Effector memory CD4-positive, alpha-beta T cell (primary cell): ENCODE measurements around the gene CORO2B.
"Not testable (repeated sequence)": the region's sequence is repeated elsewhere in the genome, so short reads cannot be mapped to it uniquely, and the experiment has no call there.

Experiments
- DNase-seq, 3 donors: peaks; one replicate each; pipeline ENCODE4 v3.0.0-alpha.2; 2020
- H3K27ac ChIP-seq: 2 replicates; pipeline ENCODE4 v1.7.0; 2013; ENCODE audit warnings: mild to moderate bottlenecking, low read length, moderate library complexity; ENCODE audit not compliant: insufficient read depth, poor library complexity, severe bottlenecking
- H3K27me3 ChIP-seq: replicated peaks from 2 replicates; pipeline ENCODE4 v1.7.0; 2013; ENCODE audit warnings: mild to moderate bottlenecking, low read length; ENCODE audit not compliant: insufficient read depth, control insufficient read depth, poor library complexity, severe bottlenecking
- H3K36me3 ChIP-seq: 2 replicates; pipeline ENCODE4 v1.7.0; 2013; ENCODE audit warnings: mild to moderate bottlenecking, low read length, moderate library complexity; ENCODE audit not compliant: control insufficient read depth, insufficient read depth
- H3K4me1 ChIP-seq: 2 replicates; pipeline ENCODE4 v1.7.0; 2013; ENCODE audit warnings: low read length, mild to moderate bottlenecking; ENCODE audit not compliant: control insufficient read depth, insufficient read depth, poor library complexity, severe bottlenecking
- H3K4me3 ChIP-seq: 2 replicates; pipeline ENCODE4 v1.7.0; 2013; ENCODE audit warnings: low read length, low read depth, mild to moderate bottlenecking; ENCODE audit not compliant: insufficient read depth, poor library complexity, severe bottlenecking
- H3K9me3 ChIP-seq: 2 replicates; pipeline ENCODE4 v1.7.0; 2013; ENCODE audit warnings: mild to moderate bottlenecking, low read length, moderate library complexity; ENCODE audit not compliant: control insufficient read depth

CORO2B gene

GRCh38 chr15:68679961-68680371 is 101.2 kb downstream of the CORO2B start:
- Histone ChIP-seq H3K4me1 (no peaks in the 10 kb centered on the region), H3K9me3 (no peaks in the 10 kb centered on the region), H3K4me3 (no peak overlapping the region), H3K27me3 (no peaks in the 10 kb centered on the region), H3K36me3 (no peaks in the 10 kb centered on the region), H3K27ac (no peak overlapping the region)
- no peak for DNase-seq

- not testable (repeated sequence) for H3K4me3 ChIP-seq, H3K4me1 ChIP-seq, H3K36me3 ChIP-seq, H3K9me3 ChIP-seq, H3K27me3 ChIP-seq, DNase-seq, H3K27ac ChIP-seq
These were observed 102.0 kb downstream of the CORO2B start for GRCh38 chr15:68680756-68681155.

GRCh38 chr15:68681836-68682235 is 103.0 kb downstream of the CORO2B start:
- no peaks in the 10 kb centered on the region for H3K4me1 ChIP-seq
- no peaks in the 10 kb centered on the region for H3K36me3 ChIP-seq
- H3K9me3 ChIP-seq = no peaks in the 10 kb centered on the region
- no peak overlapping the region for H3K27ac ChIP-seq
- no peaks in the 10 kb centered on the region for H3K27me3 ChIP-seq
- no peak overlapping the region for H3K4me3 ChIP-seq
- DNase-seq = no peak

GRCh38 chr15:68682330-68682729 is 103.5 kb downstream of the CORO2B start:
- Histone ChIP-seq H3K27me3 (no peaks in the 10 kb centered on the region), H3K27ac (no peak overlapping the region), H3K4me1 (no peaks in the 10 kb centered on the region), H3K4me3 (no peak overlapping the region), H3K9me3 (no peaks in the 10 kb centered on the region), H3K36me3 (no peaks in the 10 kb centered on the region)
- no peak for DNase-seq

GRCh38 chr15:68683026-68683425 is 104.2 kb downstream of the CORO2B start:
- Histone ChIP-seq H3K4me1 (no peaks in the 10 kb centered on the region), H3K27ac (no peak overlapping the region), H3K9me3 (no peaks in the 10 kb centered on the region), H3K36me3 (no peaks in the 10 kb centered on the region), H3K27me3 (no peaks in the 10 kb centered on the region), H3K4me3 (no peak overlapping the region)
- no peak for DNase-seq

- Histone ChIP-seq H3K4me1 (no peaks in the 10 kb centered on the region), H3K9me3 (no peaks in the 10 kb centered on the region), H3K4me3 (no peak overlapping the region), H3K36me3 (no peaks in the 10 kb centered on the region), H3K27ac (no peak overlapping the region), H3K27me3 (no peaks in the 10 kb centered on the region)
- DNase-seq = no peak
These were observed 104.8 kb downstream of the CORO2B start for GRCh38 chr15:68683551-68683950.

- no peak overlapping the region for H3K4me3 ChIP-seq
- no peaks in the 10 kb centered on the region for H3K9me3 ChIP-seq
- H3K4me1 ChIP-seq = no peaks in the 10 kb centered on the region
- H3K27me3 ChIP-seq = no peaks in the 10 kb centered on the region
- no peak overlapping the region for H3K27ac ChIP-seq
- no peaks in the 10 kb centered on the region for H3K36me3 ChIP-seq
- DNase-seq = no peak
These were observed 105.7 kb downstream of the CORO2B start for GRCh38 chr15:68684476-68684875.

- no peaks in the 10 kb centered on the region for H3K36me3 ChIP-seq
- DNase-seq = no peak
- no peaks in the 10 kb centered on the region for H3K27me3 ChIP-seq
- H3K9me3 ChIP-seq = no peaks in the 10 kb centered on the region
- H3K4me3 ChIP-seq = no peak overlapping the region
- no peak overlapping the region for H3K27ac ChIP-seq
- H3K4me1 ChIP-seq = no peaks in the 10 kb centered on the region
These were observed 108.4 kb downstream of the CORO2B start for GRCh38 chr15:68687136-68687735.

GRCh38 chr15:68691705-68692104 is 112.9 kb downstream of the CORO2B start:
- H3K27me3 ChIP-seq = no peaks in the 10 kb centered on the region
- H3K27ac ChIP-seq = no peak overlapping the region
- no peak overlapping the region for H3K4me3 ChIP-seq
- no peak for DNase-seq
- no peaks in the 10 kb centered on the region for H3K9me3 ChIP-seq
- H3K4me1 ChIP-seq = no peaks in the 10 kb centered on the region
- no peaks in the 10 kb centered on the region for H3K36me3 ChIP-seq

GRCh38 chr15:68693071-68693470 is 114.3 kb downstream of the CORO2B start:
- Histone ChIP-seq H3K4me1 (no peaks in the 10 kb centered on the region), H3K9me3 (no peaks in the 10 kb centered on the region), H3K27me3 (no peaks in the 10 kb centered on the region), H3K27ac (no peak overlapping the region), H3K4me3 (no peak overlapping the region), H3K36me3 (no peaks in the 10 kb centered on the region)
- DNase-seq = no peak
